DMS153 treated with DMSO at 0.1 percent for 48 hours (cell line): ENCODE results near the gene CELF4.
A peak's percentile ranks its signal among the peaks of the same experiment; 100 is the strongest.

Experiments used
- DNase-seq: peaks from one replicate; lab custom pipeline; 2025; ENCODE audit not compliant: unreplicated experiment; lab: John Stamatoyannopoulos, UW

The CELF4 gene

GRCh38 chr18:37497853-37498518, 67.6 kb downstream of the CELF4 start:
- DNase-seq: no peak

- no peak for DNase-seq
Measured at GRCh38 chr18:37496568-37496967, 69.0 kb downstream of the CELF4 start.

DNA sequence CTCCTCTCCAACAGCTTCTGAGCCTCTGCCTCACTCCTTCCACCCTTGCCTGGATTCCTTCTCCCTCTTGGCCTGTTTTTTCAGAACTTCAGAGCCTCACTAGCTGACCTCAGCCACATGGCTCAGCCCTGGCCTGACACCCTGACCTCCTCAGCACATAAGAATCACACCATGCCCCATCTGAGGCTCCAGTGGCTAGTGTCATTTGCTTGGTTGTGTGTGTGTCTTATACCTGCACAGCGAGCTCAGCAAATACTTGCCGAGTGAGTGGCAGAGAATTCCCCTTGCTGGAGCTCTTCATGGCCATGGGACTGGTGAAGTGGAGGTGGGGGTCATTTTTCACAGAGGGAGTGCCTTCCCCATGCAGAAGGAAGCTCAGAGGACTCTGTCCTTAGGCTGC, 70.2 kb downstream of the CELF4 start:
- no peak for DNase-seq

GRCh38 chr18:37494406-37494805, 71.2 kb downstream of the CELF4 start:
- no peak for DNase-seq

DNA sequence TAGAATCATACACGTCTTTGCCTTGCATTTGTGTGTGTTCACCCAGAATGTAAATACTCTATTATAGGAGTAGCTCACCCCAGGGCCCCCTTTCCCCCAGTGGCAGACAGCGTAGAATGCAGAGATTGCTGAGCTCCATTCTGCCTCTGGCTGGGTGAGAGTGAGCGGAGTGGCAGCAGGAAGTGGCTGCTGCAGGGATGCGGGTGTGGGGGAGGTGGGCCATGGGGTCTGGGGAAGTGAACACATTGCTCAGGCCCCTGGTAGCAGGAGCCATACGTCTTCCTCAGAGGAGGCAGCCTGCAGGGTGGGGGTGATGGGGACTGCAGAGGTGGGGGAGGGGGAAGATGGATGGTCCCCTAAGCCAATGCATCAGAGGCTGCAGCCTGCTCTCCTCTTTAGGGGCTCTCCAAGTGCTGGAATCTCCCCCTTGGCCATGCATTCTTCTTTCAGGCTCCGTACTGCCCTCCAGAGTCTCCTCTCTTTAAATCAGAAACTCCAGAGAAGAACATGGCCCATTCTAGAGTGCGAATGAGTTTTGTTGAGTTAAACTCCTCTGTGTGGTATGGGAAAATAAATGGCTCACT, 72.2 kb downstream of the CELF4 start:
- no peak for DNase-seq

DNA sequence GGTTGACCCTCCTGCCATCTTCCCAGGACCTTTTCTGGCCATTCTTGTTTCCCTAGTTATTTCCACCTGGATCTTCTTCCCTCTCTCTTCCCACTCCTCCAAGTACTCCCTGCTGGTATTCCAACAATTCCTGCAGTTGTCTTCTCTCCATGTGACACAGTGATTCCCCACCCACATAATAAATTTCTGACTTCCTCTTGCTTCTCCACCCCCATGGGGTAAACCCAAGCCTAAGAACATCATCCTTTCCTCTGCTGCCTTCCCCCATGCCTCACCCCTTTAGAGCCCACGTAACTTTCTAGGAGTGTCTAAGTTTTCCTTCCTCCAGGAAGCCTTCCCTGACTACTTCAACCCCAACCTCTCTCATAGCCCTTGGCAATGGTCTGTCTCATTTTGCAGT, 72.6 kb downstream of the CELF4 start:
- no peak for DNase-seq

DNA sequence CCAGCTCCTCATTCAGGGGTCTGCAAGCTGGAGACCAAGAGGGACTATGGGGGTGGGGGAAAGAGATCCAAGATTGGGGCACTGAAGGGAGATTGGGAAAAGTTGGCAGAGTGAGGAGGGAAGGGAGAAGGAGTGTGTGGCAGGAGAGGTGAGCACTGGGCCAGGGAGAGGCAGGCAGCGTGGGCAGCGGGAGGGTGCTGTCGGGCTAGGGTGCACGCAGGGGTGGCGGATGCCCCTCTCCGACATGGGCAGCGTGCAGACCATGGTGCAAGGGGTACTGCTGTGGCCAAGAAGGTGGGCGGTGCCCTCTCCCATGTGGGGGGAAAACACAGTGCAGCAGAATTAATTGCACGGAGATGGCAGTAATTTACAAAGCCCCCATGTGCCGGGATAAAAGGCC, 74.1 kb downstream of the CELF4 start:
- DNase-seq: no peak

DNA sequence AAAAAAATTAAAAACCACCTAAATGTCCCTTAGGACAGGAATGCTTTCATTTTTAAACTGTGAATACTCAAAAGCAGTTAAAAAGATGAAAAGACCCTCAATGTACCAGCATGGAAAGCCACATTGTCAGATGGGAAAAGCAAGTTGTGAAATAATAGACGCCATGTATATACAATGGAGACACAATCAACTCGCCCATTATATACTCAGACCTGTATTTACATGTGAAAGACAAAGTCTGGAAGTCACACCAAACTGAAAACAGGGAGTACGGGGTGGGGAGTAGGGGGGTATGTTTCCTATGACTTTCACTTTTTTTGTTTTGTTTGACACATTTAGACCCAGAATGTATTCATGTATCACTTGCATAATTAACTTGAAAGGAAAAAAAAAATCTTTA, 75.6 kb downstream of the CELF4 start:
- no peak for DNase-seq

DNA sequence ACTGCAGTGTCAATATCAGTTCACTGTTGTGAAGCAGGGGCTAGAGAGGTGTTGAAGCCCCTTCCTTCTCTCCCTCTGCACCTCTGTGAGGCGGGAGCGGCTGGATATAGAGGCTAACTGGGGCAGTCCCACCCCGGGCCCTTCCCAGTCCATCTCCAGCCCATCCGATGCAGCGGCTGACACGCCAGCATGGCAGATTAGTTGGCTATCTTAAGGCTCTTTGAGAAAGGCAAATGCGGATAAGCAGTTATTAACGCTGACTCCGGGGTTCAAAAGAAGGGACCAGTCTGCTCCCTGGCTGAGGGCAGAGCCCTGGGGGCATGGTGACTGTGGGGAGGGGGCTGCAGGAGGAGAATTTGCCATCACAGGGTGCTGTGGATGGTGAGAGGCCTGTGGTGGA, 76.6 kb downstream of the CELF4 start:
- no peak for DNase-seq

GRCh38 chr18:37487400-37487867, 78.2 kb downstream of the CELF4 start:
- no peak for DNase-seq

DNA sequence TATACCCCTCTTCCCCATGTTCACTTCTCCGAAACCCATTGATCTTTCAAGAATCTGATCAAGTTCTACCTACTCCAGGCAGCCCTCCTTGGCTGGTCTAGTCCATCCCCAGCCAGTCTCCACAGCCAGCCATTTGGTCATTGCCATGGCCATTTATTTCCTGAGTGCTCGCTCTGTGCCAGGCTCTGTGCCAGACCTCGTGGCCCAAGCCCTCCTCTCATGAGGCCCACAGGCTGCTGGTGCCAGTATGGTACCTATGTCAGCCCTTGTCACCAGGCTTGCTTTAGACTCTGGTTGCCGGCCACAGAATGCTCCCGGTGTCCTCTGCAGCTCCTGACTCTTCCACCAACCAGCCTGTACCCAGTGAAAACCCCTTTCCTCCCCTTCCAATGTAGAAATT, 78.8 kb downstream of the CELF4 start:
- DNase-seq: no peak

DNA sequence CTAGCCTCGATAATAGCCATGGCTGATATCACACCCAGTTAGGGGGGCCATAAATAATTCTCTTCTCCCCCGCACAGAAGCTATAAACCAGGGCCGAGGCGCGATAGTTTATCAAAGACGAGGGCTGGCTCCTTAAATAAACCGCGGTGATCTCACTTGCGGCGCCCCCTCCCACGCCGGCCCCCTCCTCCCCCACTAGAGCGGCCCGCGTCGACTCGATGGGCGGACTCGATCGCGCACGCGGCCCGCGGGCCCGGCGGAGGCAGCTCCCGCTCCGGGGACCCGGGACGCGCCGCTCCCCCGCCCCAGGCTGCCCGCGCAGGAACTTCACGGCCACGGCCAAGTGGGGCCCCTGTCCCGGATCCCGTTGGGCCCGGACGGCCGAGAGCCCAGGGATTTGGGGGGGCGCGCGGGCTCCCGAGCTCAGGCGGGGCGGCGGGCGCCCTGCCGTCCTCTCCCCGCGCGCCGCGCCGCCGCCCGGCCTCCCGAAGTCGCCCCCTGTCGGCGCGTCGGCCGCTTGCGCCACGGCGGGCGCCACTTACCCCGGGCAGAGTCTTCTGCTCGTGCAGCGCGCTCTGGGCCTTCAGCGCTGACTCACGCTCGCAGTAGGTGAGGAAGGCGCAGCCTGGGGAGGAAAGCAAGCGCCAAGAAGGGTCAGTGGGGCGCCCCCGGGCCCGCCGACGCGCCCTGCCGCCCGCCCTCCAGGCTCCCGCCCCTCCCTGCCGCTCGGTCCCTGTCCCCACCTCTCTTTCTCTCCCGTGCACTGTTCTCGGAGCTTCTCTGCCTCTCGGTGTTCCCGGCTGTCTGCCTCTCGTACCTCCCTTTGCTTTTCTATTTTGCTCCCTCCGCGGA, 80.4 kb downstream of the CELF4 start:
- peak; percentile 51 for DNase-seq

- peak; percentile 19 for DNase-seq
Measured at GRCh38 chr18:37483984-37484819, 81.4 kb downstream of the CELF4 start.

- no peak for DNase-seq
Measured at GRCh38 chr18:37483221-37483971, 82.2 kb downstream of the CELF4 start.

DNA sequence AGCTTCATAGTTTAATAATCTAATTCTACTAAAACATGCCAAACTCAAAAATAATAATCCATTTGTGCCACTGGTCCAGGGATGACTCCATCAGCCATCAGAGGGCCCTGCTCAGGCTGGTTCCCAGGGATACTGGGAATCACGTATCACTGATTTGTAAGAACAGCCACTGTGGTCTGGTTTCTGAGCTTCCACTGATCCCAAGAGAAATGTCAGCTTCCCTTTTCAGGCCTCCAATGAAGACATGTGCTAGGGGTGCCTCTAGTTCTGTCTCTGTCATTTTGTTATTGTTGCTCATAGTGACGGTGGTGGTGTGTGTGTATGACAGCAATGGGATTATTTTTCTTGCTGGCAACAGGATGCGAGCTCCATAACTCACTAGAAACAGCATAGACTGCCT, 83.2 kb downstream of the CELF4 start:
- no peak for DNase-seq

DNA sequence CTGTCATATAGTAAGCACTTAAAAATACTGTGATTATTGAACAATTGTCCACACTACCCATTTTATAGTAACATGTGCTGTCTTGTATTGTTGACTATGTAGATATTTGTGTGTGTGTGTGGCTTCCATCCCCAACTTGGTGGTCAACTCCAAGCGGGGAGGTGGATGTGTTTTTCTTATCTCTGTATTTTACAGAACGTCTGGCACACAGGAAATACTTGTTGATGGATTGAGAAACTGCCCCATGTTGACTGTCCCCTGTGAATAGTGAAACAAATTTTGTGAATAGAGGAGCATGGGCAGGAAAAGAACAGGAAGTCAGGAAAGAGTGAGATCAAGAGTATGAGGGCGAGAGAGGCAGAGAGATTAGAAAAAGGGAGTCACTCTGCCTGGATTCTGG, 83.6 kb downstream of the CELF4 start:
- no peak for DNase-seq

DNA sequence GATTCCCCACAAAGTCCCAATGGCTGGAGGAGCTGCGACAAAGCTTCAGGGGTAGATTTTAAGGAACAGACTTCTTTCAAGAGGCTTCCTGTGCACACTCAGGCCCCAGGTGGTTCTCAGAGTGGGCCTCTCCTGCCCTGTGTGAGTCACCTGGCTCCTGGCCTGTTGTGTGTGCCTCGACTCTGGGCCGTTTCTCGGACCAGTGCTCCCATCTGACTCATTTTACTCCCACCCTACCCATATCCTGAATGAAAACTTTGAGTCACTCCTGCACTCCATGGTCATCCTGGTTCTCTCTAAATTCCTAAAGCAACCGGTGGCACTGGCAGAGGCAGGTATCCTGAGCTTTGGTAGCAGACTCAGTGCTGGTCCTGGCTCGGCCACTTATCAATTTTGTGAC, 84.1 kb downstream of the CELF4 start:
- no peak for DNase-seq

DNA sequence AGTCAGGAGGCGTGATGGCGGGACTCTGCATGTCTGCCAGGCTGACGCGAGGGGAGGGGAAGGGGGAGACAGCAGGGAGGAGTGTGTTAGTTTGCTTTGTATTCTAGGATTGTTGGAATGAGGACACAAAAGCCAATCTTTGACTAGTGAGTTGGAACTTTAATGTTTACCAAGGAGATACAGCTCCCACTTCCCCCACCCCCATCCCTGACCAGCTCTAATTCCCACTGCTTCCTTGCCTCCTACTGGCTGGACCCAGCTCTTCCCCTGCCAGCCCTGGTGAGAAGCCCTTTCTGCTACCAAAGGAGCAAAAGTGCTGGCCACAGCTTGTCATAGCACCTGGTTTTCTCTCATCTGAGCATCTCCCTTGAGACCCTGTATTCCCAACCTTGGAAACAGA, 84.5 kb downstream of the CELF4 start:
- no peak for DNase-seq

DNA sequence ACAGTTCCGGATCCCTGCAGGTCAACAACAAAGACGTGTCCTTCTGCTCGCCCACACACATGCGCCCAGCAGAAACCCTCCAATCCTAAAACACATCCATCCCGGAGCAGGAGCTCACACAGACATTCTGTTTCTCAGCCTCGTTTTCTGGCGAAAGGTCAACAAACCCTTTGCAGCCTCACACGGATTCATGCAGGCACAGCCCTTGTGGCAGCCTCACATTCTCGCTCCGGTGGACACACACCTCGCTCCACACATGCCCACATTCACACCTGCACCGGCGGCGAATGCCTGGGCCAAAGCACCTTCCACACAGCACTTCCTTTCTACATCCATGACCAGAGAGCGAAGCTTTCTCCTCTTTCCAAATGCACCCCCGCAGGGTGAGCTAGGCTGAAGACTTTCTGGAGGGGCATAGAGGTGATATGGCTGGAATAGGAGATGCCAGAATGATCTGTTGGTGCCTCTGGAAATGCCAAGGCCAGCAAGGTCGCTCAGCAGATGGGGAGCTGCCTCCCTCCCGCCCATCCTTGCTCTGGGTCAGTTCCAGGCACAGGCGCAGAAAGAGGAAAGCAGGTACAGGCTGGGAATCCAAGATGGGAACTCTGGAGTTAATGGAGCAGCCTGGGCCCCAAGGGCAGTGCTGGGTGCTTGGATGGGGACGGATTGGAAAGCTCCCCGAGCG, 88.8 kb downstream of the CELF4 start:
- no peak for DNase-seq

- peak; percentile 6 for DNase-seq
Measured at GRCh38 chr18:37476182-37476581, 89.4 kb downstream of the CELF4 start.
